ENCODE data around the gene ZNF618.

Gene ZNF618

GRCh38 chr9:114061292-114061691, 185.2 kb downstream of the ZNF618 start:
- Histone ChIP-seq H3K9me3 (ENCODE audit: insufficient read depth, low read depth, low read length) (no peaks in the 10 kb centered on the region), H3K4me3 (ENCODE audit: low read length, poor library complexity, severe bottlenecking) (no peak overlapping the region), H4K20me1 (ENCODE audit: insufficient read depth, low read length, poor library complexity, severe bottlenecking) (no peaks in the 10 kb centered on the region), H3K9ac (ENCODE audit: low read depth, low read length, poor library complexity, severe bottlenecking) (no peak overlapping the region), H3K36me3 (ENCODE audit: insufficient read depth, low read length) (no peaks in the 10 kb centered on the region), H3K27me3 (ENCODE audit: insufficient read depth, low read length, poor library complexity, severe bottlenecking) (no peaks in the 10 kb centered on the region), H3K79me2 (ENCODE audit: insufficient read depth, low read length) (no peaks in the 10 kb centered on the region), H3F3A (ENCODE audit: low read depth) (no peaks in the 10 kb centered on the region), H2AFZ (ENCODE audit: low read length) (no peak overlapping the region), H3K4me2 (ENCODE audit: low read depth, low read length, poor library complexity, severe bottlenecking) (no peak overlapping the region), H3K9me2 (replicated peaks; ENCODE audit: low read depth, low read length) (no peaks in the 10 kb centered on the region), H3K4me1 (ENCODE audit: insufficient read depth, low read length, poor library complexity, severe bottlenecking) (no peaks in the 10 kb centered on the region)
- TF ChIP-seq CTCF (conservative IDR thresholded peaks at IDR 0.05; ENCODE audit: low read length), result no peak
- TF ChIP-seq EZH2phosphoT487 (IDR thresholded peaks at IDR 0.05; ENCODE audit: borderline replicate concordance), result no peak

- no peaks in the 10 kb centered on the region for H4K20me1 ChIP-seq (ENCODE audit: insufficient read depth, low read length, poor library complexity, severe bottlenecking)
Measured at GRCh38 chr9:114061830-114062474, 185.8 kb downstream of the ZNF618 start.

GRCh38 chr9:114065304-114065703, 189.2 kb downstream of the ZNF618 start:
- Histone ChIP-seq H3K79me2 (ENCODE audit: insufficient read depth, low read length) (no peaks in the 10 kb centered on the region), H3K27me3 (ENCODE audit: insufficient read depth, low read length, poor library complexity, severe bottlenecking) (no peaks in the 10 kb centered on the region), H3K4me3 (ENCODE audit: low read length, poor library complexity, severe bottlenecking) (no peak overlapping the region), H3K9ac (ENCODE audit: low read depth, low read length, poor library complexity, severe bottlenecking) (no peak overlapping the region), H3K36me3 (ENCODE audit: insufficient read depth, low read length) (no peaks in the 10 kb centered on the region), H2AFZ (ENCODE audit: low read length) (no peak overlapping the region), H3K4me2 (ENCODE audit: low read depth, low read length, poor library complexity, severe bottlenecking) (no peak overlapping the region), H3K9me2 (replicated peaks; ENCODE audit: low read depth, low read length) (no peaks in the 10 kb centered on the region), H4K20me1 (ENCODE audit: insufficient read depth, low read length, poor library complexity, severe bottlenecking) (no peaks in the 10 kb centered on the region), H3K9me3 (ENCODE audit: insufficient read depth, low read depth, low read length) (no peaks in the 10 kb centered on the region), H3F3A (ENCODE audit: low read depth) (no peaks in the 10 kb centered on the region), H3K4me1 (ENCODE audit: insufficient read depth, low read length, poor library complexity, severe bottlenecking) (no peaks in the 10 kb centered on the region)
- TF ChIP-seq EZH2phosphoT487 (IDR thresholded peaks at IDR 0.05; ENCODE audit: borderline replicate concordance) (no peak), CTCF (conservative IDR thresholded peaks at IDR 0.05; ENCODE audit: low read length) (no peak)

More at GRCh38 chr9:114061830-114062474, 185.8 kb downstream of the ZNF618 start:
- no peaks in the 10 kb centered on the region for H3K9me2 ChIP-seq (replicated peaks; ENCODE audit: low read depth, low read length)
- H3K79me2 ChIP-seq (ENCODE audit: insufficient read depth, low read length), result no peaks in the 10 kb centered on the region
- H3K4me2 ChIP-seq (ENCODE audit: low read depth, low read length, poor library complexity, severe bottlenecking), result no peak overlapping the region
- no peaks in the 10 kb centered on the region for H3F3A ChIP-seq (ENCODE audit: low read depth)
- H3K27me3 ChIP-seq (ENCODE audit: insufficient read depth, low read length, poor library complexity, severe bottlenecking), result no peaks in the 10 kb centered on the region
- no peak overlapping the region for H3K9ac ChIP-seq (ENCODE audit: low read depth, low read length, poor library complexity, severe bottlenecking)
- no peak overlapping the region for H2AFZ ChIP-seq (ENCODE audit: low read length)
- no peak overlapping the region for H3K4me3 ChIP-seq (ENCODE audit: low read length, poor library complexity, severe bottlenecking)
- H3K36me3 ChIP-seq (ENCODE audit: insufficient read depth, low read length), result no peaks in the 10 kb centered on the region
- H3K9me3 ChIP-seq (ENCODE audit: insufficient read depth, low read depth, low read length), result no peaks in the 10 kb centered on the region
- no peaks in the 10 kb centered on the region for H3K4me1 ChIP-seq (ENCODE audit: insufficient read depth, low read length, poor library complexity, severe bottlenecking)
- TF ChIP-seq CTCF (conservative IDR thresholded peaks at IDR 0.05; ENCODE audit: low read length) (no peak), EZH2phosphoT487 (IDR thresholded peaks at IDR 0.05; ENCODE audit: borderline replicate concordance) (no peak)
